ENCODE measurements around the gene NKTR.

DNA sequence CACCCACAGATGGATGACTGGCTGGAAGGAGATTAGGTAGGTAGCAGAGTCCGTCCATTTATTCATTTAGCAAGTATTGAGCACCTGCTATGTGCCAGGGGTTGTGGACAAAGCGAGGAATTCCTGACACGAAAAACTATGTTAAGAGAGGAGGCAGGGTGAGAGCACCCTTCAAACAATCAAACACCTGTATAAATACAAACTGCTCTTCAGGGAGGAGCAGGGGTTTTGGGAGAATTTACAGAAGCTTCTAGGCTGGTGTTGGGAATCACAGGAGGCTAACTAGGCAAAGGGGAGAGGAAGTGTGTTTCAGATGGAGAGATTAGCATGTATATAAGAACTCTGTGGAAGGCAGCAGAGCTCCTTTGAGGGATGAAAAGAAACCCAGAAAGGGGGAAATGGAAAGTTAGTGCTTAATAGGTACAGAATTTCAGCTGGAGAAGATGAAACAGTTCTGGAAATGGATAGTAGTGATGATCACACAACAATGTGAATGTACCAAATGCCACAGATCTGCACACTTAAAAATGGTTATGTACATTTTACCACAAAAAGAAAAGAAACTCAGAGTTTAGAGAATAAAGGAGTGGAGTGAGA lies 17.9 kb upstream of the NKTR start:
- TF ChIP-seq CTCF (IDR thresholded peaks at IDR 0.05) (no peak), POLR2A (IDR thresholded peaks at IDR 0.05) (no peak)
